ENCODE data around the gene FCF1. TPM values are rescaled to one million over a fixed set of nuclear protein-coding genes. Genes with fewer than 3 reads are reported as not detected.

Gene FCF1
- 16.9 and 25.0 TPM in 2 replicates for polyA plus RNA-seq (2014; cell fraction: cytosol; rRNA removed)
- polyA plus RNA-seq (2014; cell fraction: nucleus; rRNA removed) = 10.8 and 12.6 TPM in 2 replicates

- DNase-seq (ENCODE audit: low spot score) = peak; percentile 86
Observed at GRCh38 chr14:74712499-74713394, at the start of gene FCF1, which contains the start of gene AREL1. Gene FCF1, plus strand, starts transcription at chr14:74713144. Its CDS starts 54 bp downstream, at chr14:74713198. Gene AREL1, minus strand, starts transcription at chr14:74713080. Its CDS starts 27,465 bp downstream, at chr14:74685615.

- no peak for DNase-seq (ENCODE audit: low spot score)
Observed at GRCh38 chr14:74663884-74664283, 49.1 kb upstream of the FCF1 start.

DNA sequence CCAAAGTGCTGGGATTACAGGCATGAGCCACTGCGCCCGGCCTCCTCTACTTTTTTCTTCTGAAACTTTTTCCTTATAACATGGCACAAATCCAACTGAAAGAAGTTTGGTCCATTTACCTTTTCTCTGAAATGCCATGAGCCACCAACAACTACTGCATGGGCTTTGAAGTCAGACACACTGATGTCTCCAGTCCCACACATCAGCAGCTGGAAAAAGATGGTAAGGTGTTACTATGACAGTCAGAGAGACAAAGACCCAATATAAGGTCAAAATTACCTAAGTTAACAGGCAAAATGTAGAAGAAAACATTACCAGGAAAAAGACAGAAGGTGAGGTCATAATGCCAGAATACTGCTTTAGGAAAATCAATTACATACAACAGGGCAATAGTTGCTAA, 48.2 kb upstream of the FCF1 start:
- DNase-seq (ENCODE audit: low spot score) = no peak

GRCh38 chr14:74667758-74668157, 45.2 kb upstream of the FCF1 start:
- DNase-seq (ENCODE audit: low spot score) = no peak

DNA sequence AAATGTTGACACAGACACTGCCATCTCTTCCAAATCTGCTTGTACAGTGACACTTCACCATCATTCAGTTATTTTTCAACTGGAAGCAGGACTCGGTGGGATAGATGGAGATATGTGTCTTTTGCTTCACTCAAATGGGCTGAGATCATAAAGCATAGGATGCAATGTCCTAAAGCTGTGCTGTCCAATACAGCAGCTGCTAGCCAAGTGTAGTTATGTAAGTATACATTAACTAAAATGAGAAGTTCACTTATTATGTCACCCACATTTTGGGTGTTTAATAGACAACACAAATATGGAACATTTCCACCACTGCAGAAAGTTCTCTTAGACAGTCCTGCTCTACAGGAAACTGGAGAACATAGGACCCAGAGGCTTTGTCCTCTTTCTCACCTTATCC, 43.7 kb upstream of the FCF1 start:
- no peak for DNase-seq (ENCODE audit: low spot score)

GRCh38 chr14:74669846-74670245, 43.1 kb upstream of the FCF1 start:
- no peak for DNase-seq (ENCODE audit: low spot score)

DNA sequence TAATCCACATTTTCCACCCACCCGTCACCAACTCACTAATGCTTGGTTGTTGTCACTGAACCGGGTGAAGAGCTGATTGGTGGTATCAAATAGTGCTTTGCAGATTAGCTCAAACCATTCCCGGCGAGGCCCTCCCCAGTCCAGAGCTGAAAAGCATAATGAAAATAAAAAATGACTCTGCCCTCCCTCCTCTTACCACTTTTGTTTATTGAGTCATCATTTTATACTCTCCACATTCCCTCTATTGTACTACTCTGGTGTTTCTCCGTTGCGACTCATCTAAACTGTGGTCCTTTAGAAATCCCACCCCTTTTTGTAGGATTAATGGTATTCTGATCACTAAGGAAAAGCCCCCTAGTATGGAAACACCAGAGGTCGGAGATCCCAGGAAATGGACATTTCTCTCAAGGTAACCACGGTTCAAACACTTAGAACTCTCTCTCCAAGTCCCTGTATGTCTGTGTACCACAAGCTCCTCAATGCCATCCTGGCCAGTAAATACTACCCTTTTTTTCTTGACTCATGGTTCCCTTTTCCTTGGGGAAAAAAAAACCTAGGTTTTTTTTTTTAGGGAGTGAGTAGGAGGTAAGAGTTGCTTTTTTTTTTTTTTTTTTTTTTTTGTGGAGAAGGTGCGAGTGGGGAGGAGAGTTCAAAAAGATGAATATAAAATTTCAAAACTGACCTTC, 42.1 kb upstream of the FCF1 start:
- no peak for DNase-seq (ENCODE audit: low spot score)

DNA sequence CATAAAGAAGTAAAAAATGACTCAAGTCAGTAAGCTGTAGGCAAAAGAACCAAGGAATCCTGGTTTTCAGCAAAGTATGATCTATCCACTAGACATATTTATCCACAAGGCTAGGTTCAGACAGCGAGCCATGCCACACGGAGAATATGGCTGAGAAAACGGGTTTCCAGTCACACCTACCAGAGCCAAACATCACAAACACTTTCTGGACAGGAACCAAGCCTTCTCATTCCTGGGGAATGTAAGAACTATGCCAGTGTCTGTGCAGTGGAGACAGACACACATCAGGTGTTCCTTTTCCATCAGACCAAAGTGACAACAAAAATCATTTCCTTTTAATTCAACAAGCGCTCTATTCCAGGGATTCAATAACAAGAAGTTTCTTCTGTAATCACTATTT, 41.2 kb upstream of the FCF1 start:
- DNase-seq (ENCODE audit: low spot score) = no peak

DNA sequence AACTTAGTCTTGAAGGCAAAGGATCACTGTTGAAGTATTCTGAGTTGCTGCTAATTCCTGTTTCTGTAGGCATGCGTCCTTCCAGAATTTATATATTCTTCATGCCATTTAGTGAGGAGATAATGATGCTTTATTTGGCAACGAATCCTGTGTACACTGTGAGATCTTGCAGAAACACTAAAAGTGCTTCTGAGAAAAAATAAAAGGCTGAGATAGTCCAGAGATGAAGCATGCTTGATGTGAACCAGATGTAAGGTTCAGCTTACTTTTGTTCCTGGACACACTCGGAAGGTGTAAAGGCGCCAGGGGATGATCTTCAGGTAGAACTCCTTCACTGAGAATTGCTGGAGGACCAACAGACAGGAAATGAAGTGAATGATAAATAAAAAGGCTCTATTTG, 39.2 kb upstream of the FCF1 start:
- DNase-seq (ENCODE audit: low spot score) = no peak

DNA sequence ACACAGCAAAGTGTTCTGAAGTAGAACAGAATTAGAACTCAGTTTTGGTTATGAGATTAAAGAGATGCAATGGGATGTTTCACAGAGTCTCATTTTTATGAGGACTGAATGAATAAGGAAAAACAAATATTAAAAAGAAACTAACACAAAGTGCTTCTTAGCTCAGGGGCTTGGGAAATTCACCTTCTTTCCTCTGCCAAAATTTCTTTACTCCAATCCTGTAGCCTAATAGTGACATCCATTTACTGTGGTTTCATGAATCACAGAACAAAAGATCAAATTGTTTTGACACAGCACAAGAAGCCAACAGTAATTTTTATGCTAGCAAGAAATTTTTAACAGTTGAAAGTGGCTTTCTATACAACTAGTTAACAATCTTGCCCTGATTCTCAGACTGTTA, 37.7 kb upstream of the FCF1 start:
- DNase-seq (ENCODE audit: low spot score) = no peak

GRCh38 chr14:74682169-74682952, 30.6 kb upstream of the FCF1 start:
- DNase-seq (ENCODE audit: low spot score) = no peak

DNA sequence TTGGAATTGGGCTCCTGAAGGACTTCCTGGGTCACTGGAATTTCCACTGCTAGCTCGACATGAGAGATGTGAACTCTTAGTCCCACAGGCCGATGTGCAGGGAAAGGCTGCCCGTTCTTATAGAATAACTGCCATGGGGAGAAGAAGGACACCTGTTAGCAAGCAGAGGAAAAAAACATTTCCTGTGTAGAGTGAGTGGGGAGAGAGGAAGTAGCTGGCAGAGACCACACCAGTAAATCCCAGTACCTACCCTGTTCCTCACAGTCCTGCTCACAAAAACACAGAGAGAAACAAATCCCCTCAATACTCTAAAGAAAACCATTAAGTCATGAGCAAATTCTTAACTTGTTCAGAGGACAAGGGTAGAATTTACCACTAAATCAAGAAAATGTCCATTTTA, 29.5 kb upstream of the FCF1 start:
- no peak for DNase-seq (ENCODE audit: low spot score)

- no peak for DNase-seq (ENCODE audit: low spot score)
Observed at GRCh38 chr14:74684434-74684833, 28.5 kb upstream of the FCF1 start.

DNA sequence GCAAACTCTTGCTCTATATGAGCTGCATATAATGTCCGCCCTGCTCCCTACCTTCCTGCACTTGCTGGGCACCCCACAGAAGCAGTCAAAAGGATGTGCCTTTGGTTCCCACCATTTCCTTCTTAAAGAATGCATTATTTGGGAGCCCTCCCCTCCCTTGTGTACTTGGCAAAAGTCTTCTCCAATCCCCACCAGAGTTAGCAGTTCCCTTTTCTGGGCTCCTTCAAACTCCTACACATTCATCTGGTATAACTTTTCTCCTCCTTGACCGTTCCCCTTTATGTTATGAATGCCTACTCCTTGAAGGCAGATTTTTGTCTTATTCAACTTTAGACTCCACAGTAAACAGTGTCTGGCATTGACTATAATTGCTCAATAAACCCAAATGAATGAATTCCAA, 27.9 kb upstream of the FCF1 start:
- DNase-seq (ENCODE audit: low spot score) = no peak

DNA sequence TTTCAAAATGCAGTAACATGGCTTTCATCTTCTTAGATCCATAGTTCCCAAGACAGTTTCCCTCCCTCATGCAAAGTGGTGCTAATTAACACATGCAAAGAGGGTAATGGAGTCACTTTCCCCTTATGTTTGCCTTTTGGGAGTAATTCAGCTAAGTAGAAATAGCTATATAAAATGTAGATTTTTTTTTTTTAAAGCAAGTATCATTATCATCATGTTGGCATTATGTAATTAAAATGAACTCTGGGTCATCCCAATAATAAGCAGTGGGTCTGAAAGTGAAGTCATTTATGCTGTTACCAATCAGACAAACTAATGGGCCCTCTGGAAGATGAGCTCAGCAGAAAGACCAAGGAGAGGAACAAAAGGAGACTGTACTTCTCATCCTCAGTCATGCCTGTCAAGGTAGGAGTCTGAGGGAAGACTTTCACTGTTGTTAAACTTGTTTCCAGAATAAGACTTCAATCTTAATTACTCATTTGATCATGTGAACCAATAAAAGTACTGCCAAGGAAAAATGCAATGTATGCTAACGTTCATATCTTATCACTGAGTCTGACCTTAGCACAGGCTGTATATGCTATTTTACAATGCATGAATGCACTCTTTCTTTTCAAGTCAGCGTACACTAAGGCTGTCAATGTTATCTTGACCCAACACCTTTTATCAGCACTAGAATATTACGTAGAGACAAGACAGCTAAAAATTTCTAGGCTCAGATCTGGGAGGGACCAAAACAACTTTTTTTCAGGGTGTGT, 26.8 kb upstream of the FCF1 start:
- DNase-seq (ENCODE audit: low spot score) = no peak

GRCh38 chr14:74691456-74691855, 21.5 kb upstream of the FCF1 start:
- no peak for DNase-seq (ENCODE audit: low spot score)

- no peak for DNase-seq (ENCODE audit: low spot score)
Observed at GRCh38 chr14:74693191-74693590, 19.8 kb upstream of the FCF1 start.

GRCh38 chr14:74695406-74695805, 17.5 kb upstream of the FCF1 start:
- DNase-seq (ENCODE audit: low spot score) = no peak

DNA sequence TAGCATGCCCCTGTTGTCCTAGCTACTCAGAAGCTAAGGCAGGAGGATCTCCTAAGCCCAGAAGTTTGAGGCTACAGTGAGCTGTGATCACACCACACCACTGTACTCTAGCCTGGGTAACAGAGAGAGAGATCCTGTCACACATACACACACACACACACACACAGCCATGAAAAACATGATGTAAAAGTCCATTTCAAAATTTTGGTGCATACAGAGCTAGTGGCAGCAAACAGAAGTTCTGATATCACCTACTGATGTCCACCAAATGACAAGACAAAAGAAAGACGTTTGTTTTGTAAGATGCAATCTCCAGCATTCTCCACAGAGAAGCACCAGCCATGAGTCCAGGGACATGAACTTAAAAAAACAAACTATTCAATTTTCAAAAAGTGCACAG, 15.9 kb upstream of the FCF1 start:
- DNase-seq (ENCODE audit: low spot score) = no peak

GRCh38 chr14:74697543-74697942, 15.4 kb upstream of the FCF1 start:
- no peak for DNase-seq (ENCODE audit: low spot score)

DNA sequence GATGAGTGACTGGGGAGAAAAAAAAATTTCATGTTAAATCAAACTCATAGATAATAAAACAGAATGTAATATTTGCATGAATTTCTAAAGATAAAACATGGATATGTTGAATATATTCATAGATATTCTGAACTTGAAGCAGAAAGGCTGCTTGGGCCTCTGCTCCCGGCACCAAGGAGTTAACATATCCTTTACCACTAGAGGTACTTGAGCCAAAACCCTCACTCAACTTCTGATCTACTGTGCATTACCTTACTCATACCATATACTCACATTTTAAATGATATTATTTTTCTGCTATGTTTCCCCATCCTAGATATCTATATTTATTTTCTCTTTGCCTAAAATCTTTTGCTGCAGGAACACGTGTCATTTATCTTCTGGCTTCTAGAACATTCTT, 15.0 kb upstream of the FCF1 start:
- no peak for DNase-seq (ENCODE audit: low spot score)

Measured in SK-N-DZ (cell line).